Non-pigmented ciliary epithelial cell (primary cell): ENCODE data around the gene CABLES1.
A peak's percentile ranks its signal among the peaks of the same experiment; 100 is the strongest.

Experiments
- DNase-seq: peaks from one replicate; pipeline ENCODE4 v3.0.0-alpha.2; 2010; ENCODE audit warnings: low read depth

The CABLES1 gene

DNA sequence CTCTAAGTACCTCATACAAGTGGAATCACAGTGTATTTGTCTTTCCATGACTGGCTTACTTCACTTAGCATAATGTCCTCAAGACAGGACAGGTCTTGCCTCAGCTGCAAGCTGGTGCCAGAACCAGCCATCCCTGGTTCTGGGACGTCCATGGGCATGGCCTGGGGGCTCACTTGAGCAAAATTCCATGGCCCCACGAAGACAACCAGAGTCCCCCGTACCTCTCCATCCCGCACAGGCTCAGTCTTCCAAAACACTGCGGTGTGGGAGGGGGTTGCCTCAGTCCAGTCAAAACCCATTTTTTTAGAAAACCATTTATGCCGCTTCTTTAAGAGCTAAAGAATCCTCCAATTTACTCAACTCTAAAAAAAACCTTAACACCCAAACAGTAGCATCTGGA lies 21.7 kb upstream of the CABLES1 start:
- DNase-seq = no peak

DNA sequence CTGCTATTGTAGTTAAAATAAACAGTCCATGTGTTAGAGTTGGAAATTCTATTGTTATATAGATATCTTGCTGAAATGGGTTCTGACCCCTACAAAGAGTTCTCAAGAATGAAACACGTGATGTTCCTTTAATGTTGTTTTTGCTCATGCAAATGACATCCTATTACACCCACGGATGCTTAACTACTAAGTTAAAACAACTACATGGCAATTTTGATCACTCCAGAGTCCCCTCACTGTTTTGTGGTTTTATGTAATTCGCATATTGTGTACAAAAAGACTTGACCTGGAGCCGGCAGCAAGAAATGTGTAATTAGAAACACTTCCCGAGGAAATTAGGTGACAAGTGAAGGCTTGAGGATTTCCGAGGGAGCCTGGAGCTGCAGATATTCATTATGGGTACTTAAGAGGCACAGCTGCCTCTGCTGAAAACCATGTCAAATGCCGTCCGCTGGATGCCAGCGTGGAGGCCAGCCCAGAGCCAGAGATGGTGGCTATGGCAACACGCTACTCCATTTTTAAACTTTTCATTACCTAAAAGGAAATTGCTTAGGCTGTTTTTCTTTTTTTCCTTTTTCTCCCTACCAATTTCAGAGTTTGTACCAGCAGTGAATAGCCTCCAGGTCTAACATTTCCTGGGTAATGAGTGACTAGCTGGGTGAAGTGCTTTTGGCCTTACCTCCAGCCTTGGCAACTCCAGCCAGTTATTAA lies 21.0 kb upstream of the CABLES1 start:
- no peak for DNase-seq

DNA sequence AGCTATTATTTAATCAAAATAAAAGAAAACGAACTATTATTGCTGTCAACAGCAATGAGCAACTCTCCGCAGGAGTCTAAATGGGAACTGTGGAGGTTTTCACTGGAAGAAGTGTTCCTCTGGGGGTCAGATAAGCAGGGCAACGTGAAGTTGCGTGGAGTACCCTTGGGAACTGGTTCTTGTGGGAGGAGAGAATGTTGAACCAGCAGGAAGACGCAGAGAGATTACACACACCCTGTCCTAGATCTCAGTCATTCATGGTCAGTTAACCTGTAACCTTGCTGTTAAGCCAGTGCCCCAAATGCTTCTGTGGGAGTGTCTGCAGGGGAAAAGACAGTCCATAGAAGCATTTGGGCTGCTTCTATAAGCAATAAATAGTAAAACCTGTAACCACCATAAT lies 20.4 kb upstream of the CABLES1 start:
- no peak for DNase-seq

DNA sequence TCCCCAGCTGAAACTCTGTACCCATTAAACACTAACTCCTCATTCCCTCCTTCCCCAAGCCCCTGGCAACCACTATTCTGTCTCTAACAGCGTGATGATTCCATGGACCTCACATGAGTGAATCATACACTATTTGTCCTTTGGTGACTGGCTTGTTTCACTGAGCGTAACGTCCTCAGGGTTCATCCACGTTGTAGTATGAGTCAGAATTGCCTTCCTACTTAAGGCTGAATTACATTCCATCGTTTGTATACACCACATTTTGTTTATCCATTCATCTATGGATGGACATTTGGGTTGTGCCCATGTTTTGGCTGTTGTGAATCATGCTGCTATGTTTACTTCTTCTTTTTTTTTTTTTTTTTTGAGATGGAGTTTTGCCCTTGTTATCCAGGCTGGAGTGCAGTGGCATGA lies 19.6 kb upstream of the CABLES1 start:
- peak; percentile 93 for DNase-seq

DNA sequence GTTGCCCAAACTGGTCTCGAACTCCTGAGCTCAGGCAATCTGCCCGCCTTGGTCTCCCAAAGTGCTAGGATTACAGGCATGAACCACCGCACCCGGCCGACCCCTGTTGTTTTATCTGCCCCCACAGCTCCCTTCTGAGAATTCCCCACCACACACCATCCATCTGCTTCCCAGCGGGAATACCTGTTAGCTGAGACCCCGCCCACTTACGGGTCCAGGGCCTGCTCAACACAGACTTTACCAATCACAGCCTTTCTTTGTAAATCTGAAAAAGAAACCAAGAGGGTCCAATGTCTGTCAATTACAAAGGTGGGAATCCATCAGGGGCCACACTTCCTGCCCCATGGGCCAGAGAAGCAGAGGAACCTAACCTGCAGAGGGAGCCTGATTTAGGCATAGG lies 14.2 kb upstream of the CABLES1 start:
- no peak for DNase-seq

DNA sequence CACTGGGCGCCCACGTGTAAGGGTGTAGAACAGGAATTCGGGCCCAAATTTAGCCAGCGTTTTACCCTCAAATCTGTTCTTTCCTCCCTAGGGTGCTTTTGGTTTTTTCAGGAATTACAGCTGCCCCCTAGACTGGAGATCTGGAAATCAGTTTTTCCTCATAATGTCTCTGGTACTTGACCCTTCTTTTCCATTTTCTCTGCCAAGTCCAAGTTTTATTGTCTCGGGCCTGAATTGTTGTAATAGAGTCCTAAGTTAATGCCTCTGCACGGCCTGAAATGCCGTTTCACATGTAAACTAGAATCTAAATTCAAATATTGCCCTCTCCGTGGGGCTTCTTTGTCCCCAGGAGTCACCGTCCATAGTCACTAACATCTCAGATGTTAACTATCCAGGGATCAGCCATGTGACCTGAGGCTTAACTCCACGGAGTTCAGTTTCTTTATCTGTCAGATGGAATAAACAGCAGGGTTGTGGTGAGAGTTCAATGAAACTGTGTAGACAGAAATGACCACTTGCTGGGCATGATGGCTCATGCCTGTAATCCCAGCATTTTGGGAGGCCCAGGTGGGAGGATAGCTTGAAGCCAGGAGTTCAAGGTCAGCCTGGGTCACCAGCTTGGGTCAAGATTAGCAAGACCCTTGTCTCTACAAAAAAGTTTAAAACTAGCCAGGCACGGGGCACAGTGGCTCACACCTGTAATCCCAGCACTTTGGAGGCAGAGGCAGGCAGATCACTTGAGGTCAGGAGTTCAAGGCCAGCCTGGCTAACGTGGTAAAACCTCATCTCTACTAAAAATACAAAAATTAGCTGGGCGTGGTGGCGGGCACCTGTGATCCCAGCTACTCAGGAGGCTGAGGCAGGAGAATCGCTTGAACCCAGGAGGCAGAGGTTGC lies 12.7 kb upstream of the CABLES1 start:
- DNase-seq = no peak

DNA sequence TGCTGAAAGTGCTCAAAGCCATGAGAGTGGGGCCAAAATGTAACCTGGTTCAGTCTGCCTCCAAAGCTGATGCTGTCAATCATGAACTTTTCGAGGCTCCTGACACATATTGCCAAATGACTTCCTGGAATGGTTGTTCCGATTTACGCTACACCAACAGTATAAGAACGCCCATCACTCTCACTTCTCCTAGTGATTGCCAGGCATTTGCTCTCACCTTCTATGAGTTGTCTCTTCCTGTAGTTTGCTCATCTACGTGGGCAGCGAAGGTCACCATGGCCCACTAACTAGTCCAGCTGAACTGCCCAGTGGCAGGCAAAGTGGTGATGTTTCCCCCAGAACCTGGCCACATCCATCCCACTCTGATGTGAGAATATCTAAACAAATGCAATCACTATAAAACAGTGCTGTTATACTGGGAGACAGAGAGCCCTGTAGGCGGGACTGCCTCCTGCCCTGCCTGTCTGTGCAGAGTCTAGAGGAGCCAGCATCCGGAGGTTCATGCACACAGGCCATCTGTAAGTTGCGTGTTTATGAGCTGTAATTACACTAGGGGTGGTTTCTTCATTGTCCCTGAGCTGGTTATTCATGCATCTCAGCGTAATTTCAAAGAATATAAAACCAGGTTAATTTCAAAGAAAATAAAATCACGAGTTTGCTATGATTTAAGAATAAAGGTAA lies 8.8 kb upstream of the CABLES1 start:
- no peak for DNase-seq

DNA sequence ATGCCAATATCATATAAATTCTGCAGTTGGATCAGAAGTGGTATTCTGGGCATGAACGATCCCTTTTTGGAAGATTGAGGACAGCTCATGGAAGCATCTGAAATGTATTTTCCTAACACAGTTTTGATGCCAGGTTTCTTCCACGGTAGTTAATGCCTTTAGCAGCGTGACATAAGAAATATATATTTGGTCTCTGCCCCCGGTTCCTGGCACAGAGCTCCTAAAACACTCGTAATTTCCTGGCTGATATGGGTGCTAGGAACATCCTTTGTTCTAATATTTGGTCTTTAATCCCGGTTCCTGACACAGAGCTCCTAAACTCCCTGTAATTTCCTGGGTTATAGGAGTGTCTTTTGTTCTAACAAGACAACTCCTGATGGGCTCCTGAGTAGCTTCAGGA lies 8.2 kb upstream of the CABLES1 start:
- DNase-seq = no peak

DNA sequence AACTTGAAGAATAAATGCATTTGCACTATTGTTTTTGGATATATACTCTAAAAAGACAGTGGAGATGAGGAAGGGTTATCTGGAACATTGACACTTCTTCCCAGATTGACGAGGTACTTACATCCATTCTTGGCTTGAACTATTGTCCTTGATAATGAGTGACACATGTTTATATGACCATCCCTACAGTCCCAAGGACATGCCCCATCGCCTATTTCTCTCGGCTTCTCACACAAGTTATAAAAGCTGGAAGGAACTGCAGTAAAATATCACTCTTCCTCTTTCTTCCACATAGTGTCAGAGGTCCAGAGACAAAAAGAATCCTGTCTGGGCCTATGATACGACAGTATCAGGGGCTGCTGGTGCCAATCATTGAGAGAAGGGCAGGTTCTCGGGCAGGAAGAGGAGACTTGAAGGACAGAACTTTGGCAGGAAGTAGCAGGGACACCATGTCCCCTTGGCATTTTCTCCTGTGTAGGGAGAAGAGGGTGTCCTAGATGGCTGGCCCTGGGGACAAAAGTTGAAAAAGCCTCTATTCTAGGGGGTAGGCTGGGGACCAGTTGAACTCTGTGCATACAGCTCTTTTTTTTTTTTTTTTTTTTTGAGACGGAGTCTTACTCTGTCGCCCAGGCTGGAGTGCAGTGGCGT lies 5.8 kb upstream of the CABLES1 start:
- DNase-seq = no peak

DNA sequence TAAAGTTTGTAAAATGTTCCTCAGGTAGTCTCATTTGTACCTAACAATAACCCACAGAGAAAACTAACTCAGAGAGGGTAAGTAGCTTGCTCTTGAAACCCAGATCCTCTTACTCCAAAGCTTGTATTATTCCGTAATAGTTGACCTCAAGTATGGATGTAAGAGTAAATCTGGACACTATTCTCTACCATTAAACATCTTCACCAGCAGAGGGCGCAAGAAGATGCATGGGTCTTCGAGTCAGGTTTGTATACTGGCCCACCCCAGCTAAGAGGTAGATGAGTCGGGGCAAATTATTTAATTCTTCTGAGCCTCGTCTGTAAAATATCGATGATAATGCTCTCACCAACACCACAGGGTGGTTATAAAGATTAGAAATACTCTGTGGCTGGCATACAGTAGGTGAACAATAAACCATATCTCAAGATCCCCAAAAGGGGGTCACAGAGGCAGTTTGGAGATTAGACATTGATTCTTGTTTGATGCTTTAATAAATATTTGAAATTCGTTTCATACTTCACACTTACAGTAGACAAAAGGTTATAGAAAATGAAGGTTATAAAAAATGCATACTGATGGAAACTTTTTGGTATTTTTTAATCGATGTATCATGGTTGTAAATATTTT lies 3.5 kb upstream of the CABLES1 start:
- peak; percentile 49 for DNase-seq

DNA sequence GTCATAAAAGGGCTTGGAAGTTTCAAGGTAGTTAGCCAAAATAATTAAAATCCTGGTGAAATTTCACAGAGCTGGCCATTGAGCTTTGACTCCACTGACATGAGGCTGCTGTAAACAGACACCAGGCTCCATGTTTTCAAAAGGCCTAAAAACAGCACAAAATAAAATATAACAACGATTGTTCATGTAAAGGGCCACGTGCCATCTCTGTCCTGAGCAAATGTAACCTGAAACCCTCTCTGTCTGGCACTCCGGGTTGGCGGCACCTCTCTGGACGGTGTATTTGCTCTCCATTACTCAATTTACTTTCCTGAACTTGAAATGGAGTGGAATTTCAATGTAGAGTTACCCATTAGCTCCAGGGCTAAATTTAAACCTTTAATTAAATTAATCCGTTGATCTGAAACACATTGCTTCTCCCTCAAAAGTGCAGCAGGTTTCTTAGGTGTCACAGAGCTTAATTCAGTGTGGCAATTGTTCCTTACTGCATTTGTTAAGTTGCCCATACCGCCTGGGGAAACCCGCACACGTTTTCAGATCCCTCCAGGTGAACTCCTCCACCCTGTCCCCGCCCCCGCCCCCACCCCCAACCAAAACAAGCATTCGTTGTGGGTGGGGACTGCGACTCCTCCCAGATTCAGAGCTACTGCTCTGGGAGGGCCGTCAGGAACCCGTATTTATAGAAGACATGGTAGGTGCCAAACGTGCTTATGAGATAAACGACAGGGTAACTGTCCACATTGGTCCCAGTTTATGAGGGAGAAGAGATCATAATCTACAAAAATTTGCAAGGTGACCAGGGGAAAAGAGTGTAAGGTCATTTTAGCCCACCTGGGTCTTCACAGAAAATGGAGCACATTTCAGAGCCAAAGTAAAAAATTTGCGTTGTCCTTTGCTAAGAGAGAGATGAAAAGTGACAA lies 1.2 kb upstream of the CABLES1 start:
- DNase-seq = no peak

DNA sequence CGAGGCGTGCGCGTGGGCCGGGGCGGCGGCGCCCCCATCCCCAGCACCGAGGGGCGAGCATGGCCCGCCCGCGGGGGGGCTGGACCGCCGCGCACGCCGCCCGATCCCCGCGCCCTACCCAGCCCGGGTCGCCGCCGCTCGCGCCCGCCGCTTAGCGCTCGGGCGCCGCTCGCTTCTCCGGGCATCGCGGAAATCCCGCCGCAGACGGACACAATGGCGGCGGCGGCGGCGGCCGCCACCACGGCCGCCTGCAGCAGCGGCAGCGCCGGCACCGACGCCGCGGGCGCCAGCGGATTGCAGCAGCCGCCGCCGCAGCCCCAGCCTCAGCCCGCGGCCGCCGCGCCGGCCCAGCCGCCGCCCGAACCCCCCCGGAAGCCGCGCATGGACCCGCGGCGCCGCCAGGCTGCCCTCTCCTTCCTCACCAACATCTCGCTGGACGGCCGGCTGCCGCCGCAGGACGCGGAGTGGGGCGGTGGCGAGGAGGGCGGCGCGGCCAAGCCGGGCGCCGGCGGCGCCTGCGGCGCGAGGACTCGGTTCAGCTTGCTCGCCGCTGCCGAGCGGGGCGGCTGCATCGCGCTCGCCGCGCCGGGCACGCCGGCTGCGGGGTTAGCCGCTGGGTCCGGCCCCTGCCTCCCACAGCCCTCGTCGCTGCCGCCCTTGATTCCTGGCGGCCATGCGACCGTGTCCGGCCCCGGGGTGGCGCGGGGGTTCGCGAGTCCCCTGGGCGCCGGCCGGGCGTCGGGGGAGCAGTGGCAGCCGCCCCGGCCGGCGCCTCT lies 453 bp downstream of the CABLES1 start:
- DNase-seq = no peak

DNA sequence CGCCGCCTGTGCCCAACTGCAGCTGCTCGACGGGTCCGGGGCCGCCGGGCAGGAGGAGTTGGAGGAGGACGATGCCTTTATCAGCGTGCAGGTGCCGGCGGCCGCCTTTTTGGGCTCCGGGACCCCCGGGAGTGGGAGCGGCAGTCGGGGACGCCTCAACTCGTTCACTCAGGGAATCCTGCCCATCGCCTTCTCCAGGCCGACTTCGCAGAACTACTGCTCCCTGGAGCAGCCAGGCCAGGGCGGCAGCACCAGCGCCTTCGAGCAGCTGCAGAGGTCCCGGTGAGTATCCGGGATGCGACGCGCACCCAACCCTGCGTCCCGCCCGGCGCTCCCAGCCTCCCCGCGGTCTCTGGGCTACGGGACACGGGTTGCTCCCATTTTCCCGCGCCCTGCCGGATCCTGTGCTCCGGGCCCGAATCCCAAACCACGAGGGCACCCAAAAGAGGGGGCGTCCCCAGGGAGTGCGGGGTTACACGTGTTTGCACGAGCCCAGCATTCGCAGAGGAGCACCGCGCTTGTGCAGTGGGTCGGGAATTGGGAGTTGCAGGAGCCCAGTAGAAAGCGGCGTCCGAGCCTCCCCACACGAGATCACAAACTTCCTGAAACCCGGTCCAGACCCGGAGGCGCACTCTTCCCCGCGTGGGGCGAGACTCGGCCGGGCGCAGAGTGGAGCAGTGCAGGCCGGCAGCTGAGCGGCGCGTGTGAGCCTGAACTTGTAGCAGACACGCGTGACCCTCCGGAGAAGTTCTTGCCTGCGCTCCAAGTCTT lies 1.2 kb downstream of the CABLES1 start:
- DNase-seq = no peak

DNA sequence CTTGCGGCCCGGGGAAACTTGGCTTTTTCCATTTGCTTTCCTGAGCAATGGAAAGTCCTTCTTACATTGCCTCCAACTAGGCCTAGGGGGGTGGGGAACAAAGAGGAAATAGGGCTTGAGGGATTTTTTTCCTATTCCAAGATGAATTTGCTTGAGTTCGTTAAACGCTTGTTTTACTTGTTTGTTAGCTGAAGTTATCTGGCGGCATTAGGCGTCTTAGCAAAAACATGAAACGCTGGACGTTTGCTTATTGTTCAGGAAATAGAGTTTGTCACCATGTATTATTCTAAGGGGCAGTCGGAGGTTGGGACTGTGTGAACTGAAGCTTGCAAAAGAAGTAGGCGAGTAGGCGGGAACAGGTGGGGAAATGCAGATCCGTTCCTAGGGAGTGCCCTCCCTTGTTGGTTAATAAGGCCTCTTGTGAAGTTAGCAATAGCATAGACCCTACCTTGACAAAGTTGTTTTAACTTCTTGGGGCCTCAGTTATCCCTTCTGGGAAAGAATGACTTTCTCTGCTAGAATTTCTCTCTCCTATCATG lies 1.9 kb downstream of the CABLES1 start:
- DNase-seq = no peak

DNA sequence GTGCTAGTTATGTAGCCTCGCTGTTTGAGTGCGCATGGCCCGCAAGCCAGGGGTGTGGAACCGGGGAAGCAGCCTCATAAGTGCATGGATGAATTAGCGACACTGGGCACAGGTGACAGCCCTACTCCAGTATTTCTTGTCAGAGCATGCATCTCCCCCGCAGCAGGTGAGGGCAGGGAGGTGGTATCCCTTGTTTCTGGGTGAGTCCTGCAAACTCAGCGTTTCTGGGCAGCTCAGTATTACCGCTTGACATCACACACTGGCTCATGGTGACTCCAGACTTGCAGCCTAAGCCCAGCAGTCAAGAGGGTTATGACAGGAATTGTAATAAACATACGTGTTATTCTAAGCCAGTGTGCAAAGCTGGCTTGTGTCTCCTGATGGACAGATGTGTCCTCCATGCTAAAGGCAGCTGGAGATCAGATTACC lies 2.5 kb downstream of the CABLES1 start:
- no peak for DNase-seq

DNA sequence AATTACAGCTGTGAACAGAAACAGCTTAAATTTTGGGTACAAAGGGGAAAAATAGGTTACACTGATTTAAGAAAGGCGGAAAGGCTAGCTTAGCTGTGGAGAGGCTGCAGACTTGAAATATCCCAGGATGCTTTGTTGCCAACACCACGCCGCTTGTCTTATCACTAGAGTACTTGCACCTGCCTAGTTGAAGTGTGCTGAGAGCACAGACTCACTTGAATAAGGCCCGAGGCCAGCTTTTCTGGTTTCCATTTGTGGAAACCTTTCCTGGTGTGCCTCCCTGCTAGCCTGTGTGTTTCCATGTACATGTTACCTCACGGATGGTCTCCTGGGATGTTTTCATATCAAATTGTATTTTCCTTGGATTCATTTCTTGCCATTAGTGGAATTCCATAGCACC lies 3.2 kb downstream of the CABLES1 start:
- DNase-seq = no peak

DNA sequence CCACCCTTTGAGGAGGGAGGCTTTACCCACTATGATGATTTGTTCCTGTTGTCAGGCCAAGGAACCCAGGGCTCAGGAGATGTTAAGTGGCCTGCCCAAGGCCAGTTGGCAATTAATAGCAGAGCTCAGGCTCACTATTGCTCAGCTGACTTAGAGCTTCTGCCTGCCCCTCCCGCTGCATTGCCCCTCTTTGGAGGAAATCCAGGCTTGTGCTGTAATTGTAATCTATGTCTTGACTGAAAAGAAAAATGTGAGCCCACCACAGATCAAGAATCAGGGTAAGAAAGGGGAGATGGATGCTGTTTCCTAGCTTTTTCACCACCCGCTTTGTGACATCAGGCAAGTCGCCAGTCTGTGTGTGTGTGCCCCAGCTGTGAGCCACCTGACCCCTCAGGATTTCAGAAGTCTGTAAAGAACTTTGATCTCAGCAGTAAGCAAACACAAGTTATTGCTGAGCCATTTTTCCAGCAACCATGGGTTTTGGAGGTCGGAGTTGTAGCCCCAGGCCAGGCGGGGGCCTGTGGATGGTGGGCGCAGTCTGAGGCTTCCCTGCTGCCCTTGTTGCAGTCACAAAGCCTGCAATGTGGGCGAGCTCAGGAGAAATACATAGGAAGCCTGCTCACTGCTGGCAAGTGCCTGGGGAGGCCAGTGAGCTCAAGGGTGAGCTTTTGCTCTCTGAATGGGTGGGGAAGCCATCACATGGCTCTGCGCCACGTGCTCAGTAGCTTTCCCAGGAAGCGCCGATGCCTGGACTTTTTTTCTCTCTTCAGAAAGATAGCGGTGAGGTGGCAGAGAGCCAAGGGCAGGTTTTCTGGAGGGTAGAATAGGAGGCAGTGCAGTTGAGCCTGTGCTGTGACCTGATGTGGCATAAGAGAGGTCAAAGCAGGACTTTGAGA lies 6.1 kb downstream of the CABLES1 start:
- DNase-seq = no peak
